Neural progenitor cell (in vitro differentiated cells): ENCODE results near the gene HOXD4. TPM values are rescaled to one million over a fixed set of nuclear protein-coding genes. Genes with fewer than 3 reads are reported as not detected.
A peak's percentile ranks its signal among the peaks of the same experiment; 100 is the strongest.

Experiments
- DNase-seq: peaks from one replicate; pipeline ENCODE4 v3.0.0-alpha.2; 2016; ENCODE audit warnings: low spot score
- H2AFZ ChIP-seq: fragments of 200-600 bp; sonication (generic); replicated peaks from 2 replicates; pipeline ENCODE4 v1.6.1; 2016; ENCODE audit warnings: antibody characterized with exemption
- H3F3A ChIP-seq: fragments of 200-600 bp; sonication (generic); 2 replicates; pipeline ENCODE4 v1.6.1; 2016; ENCODE audit warnings: antibody characterized with exemption, low read depth
- H3K27ac ChIP-seq: fragments of 200-600 bp; sonication (generic); 2 replicates; pipeline ENCODE4 v1.5.1; 2016; ENCODE audit warnings: mild to moderate bottlenecking
- H3K27me3 ChIP-seq: fragments of 200-600 bp; sonication (generic); 2 replicates; pipeline ENCODE4 v1.6.1; 2016; ENCODE audit warnings: mild to moderate bottlenecking, moderate library complexity
- H3K36me3 ChIP-seq: fragments of 200-600 bp; sonication (generic); 2 replicates; pipeline ENCODE4 v1.5.1; 2016
- H3K4me1 ChIP-seq: fragments of 200-600 bp; sonication (generic); 2 replicates; pipeline ENCODE4 v1.6.1; 2016; ENCODE audit warnings: mixed run types
- H3K4me2 ChIP-seq: fragments of 200-600 bp; sonication (generic); 2 replicates; pipeline ENCODE4 v1.6.1; 2016
- H3K4me3 ChIP-seq: fragments of 200-600 bp; sonication (generic); 2 replicates; pipeline ENCODE4 v1.5.1; 2016
- H3K79me2 ChIP-seq: fragments of 200-600 bp; sonication (generic); 2 replicates; pipeline ENCODE4 v1.6.1; 2016; ENCODE audit warnings: low read depth
- H3K9ac ChIP-seq: fragments of 200-600 bp; sonication (generic); 2 replicates; pipeline ENCODE4 v1.6.1; 2016
- H3K9me3 ChIP-seq: fragments of 200-600 bp; sonication (generic); 2 replicates; pipeline ENCODE4 v1.5.1; 2016; ENCODE audit warnings: low read depth
- H4K20me1 ChIP-seq: fragments of 200-600 bp; sonication (generic); 2 replicates; pipeline ENCODE4 v1.6.1; 2016; ENCODE audit warnings: low read depth
- H3K27ac Mint-ChIP-seq: 3 replicates; pipeline ENCODE4 v1.8.0; 2021; ENCODE audit warnings: mixed read lengths
- H3K27me3 Mint-ChIP-seq: 2 replicates; pipeline ENCODE4 v1.8.0; 2022; ENCODE audit warnings: low read depth, mild to moderate bottlenecking, inconsistent platforms, moderate library complexity, mixed read lengths; ENCODE audit not compliant: insufficient read depth
- H3K36me3 Mint-ChIP-seq: 3 replicates; pipeline ENCODE4 v1.8.0; 2021; ENCODE audit warnings: mixed read lengths
- H3K4me1 Mint-ChIP-seq: 3 replicates; pipeline ENCODE4 v1.8.0; 2021; ENCODE audit warnings: mixed read lengths
- H3K4me3 Mint-ChIP-seq: 3 replicates; pipeline ENCODE4 v1.8.0; 2021; ENCODE audit warnings: mild to moderate bottlenecking, moderate library complexity, mixed read lengths
- H3K9me3 Mint-ChIP-seq: 3 replicates; pipeline ENCODE4 v1.8.0; 2020; ENCODE audit warnings: mixed read lengths
- CTCF ChIP-seq: fragments of 200-600 bp; sonication (generic); IDR thresholded peaks from 2 replicates; pipeline ENCODE4 v1.5.1; 2017; ENCODE audit warnings: antibody characterized with exemption, mild to moderate bottlenecking
- EZH2 ChIP-seq: fragments of 200-600 bp; sonication (generic); IDR thresholded peaks from 2 replicates; pipeline ENCODE4 v1.6.1; 2017; ENCODE audit warnings: antibody characterized with exemption, mild to moderate bottlenecking, moderate library complexity
- EZH2phosphoT487 ChIP-seq: fragments of 200-600 bp; sonication (generic); IDR thresholded peaks from 2 replicates; pipeline ENCODE4 v1.6.1; 2017; ENCODE audit warnings: antibody characterized with exemption
- total RNA-seq: library from RNA; depleted of rRNA; stranded (reverse); fragments of >200 nt; gene quantifications from 2 replicates; pipeline ENCODE4 v1.2.3, GENCODE V29; 2015; ENCODE audit warnings: low replicate concordance

The HOXD4 gene
- total RNA-seq, 1 donor from 2014 or later, result not detected

GRCh38 chr2:176121190-176122051 is 29.9 kb upstream of the HOXD4 start:
- TF ChIP-seq EZH2, result peak; percentile 83
- TF ChIP-seq CTCF, result no peak
- TF ChIP-seq EZH2phosphoT487, result peak; percentile 91
- Histone ChIP-seq H2AFZ (no peak overlapping the region), H3K9ac (no peak overlapping the region), H3K36me3 (no peaks in the 10 kb centered on the region), H3K4me2 (no peak overlapping the region), H3K27ac (no peak overlapping the region), H3K9me3 (no peaks in the 10 kb centered on the region), H3K4me1 (no peaks in the 10 kb centered on the region), H3K27me3 (peaks cover 100% of the 10 kb centered on the region), H3F3A (no peaks in the 10 kb centered on the region), H3K79me2 (no peaks in the 10 kb centered on the region), H4K20me1 (peaks cover 87% of the 10 kb centered on the region), H3K4me3 (no peak overlapping the region)
- no peak overlapping the region for H3K27ac Mint-ChIP-seq
- H3K4me1 Mint-ChIP-seq, result peaks cover 5% of the 10 kb centered on the region
- no peak for DNase-seq
- H3K27me3 Mint-ChIP-seq, result peaks cover 84% of the 10 kb centered on the region
- H3K36me3 Mint-ChIP-seq, result peaks cover 6% of the 10 kb centered on the region
- peaks cover 17% of the 10 kb centered on the region for H3K9me3 Mint-ChIP-seq
- H3K4me3 Mint-ChIP-seq, result peak overlapping the region; percentile 63

GRCh38 chr2:176122052-176122682 is 29.2 kb upstream of the HOXD4 start:
- Histone ChIP-seq H3K79me2 (no peaks in the 10 kb centered on the region), H3K4me3 (peak overlapping the region; percentile 42), H3K36me3 (no peaks in the 10 kb centered on the region), H3K27ac (no peak overlapping the region), H3K27me3 (peaks cover 100% of the 10 kb centered on the region), H3K9ac (no peak overlapping the region), H3K4me2 (peak overlapping the region; percentile 79), H3K9me3 (no peaks in the 10 kb centered on the region), H4K20me1 (peaks cover 86% of the 10 kb centered on the region), H3F3A (no peaks in the 10 kb centered on the region), H2AFZ (peak overlapping the region; percentile 68), H3K4me1 (no peaks in the 10 kb centered on the region)
- Mint-ChIP-seq H3K9me3 (peaks cover 10% of the 10 kb centered on the region), H3K4me3 (peak overlapping the region; percentile 81), H3K27ac (no peak overlapping the region), H3K4me1 (peaks cover 5% of the 10 kb centered on the region), H3K27me3 (peaks cover 84% of the 10 kb centered on the region), H3K36me3 (peaks cover 3% of the 10 kb centered on the region)
- TF ChIP-seq EZH2phosphoT487 (no peak), EZH2 (peak; percentile 89), CTCF (peak; percentile 14)
- DNase-seq, result peak; percentile 65

GRCh38 chr2:176122683-176123410 is 28.5 kb upstream of the HOXD4 start, which contains the start of gene HOXD9:
TSS of gene HOXD9 (plus strand) at chr2:176122719. CDS start at chr2:176122769, 50 bp downstream.
- Histone ChIP-seq H3K27me3 (peaks cover 100% of the 10 kb centered on the region), H3K79me2 (no peaks in the 10 kb centered on the region), H3K27ac (no peak within 1 kb of the TSS), H3K9me3 (no peaks in the 10 kb centered on the region), H3F3A (peaks cover 2% of the 10 kb centered on the region), H2AFZ (peak within 1 kb of the TSS; percentile 68), H3K4me3 (peak within 1 kb of the TSS; percentile 42), H3K4me2 (peak within 1 kb of the TSS; percentile 79), H3K9ac (no peak within 1 kb of the TSS), H4K20me1 (peaks cover 86% of the 10 kb centered on the region), H3K36me3 (no peaks in the 10 kb centered on the region), H3K4me1 (no peaks in the 10 kb centered on the region)
- Mint-ChIP-seq H3K27me3 (peaks cover 86% of the 10 kb centered on the region), H3K36me3 (peaks cover 3% of the 10 kb centered on the region), H3K27ac (no peak within 1 kb of the TSS), H3K4me1 (peaks cover 5% of the 10 kb centered on the region), H3K9me3 (peaks cover 9% of the 10 kb centered on the region), H3K4me3 (peak within 1 kb of the TSS; percentile 81)
- peak; percentile 79 for TF ChIP-seq EZH2phosphoT487
- TF ChIP-seq EZH2, result peak; percentile 73
- TF ChIP-seq CTCF, result no peak
- peak; percentile 67 for DNase-seq
